22Rv1 (cell line): ENCODE measurements around the gene PTPRR.

ENCODE experiments used
- ZFX ChIP-seq: fragments of 450-650 bp; IDR thresholded peaks from 2 replicates; pipeline ENCODE4 v1.6.1; 2017; ENCODE audit warnings: antibody characterized with exemption, borderline replicate concordance
- TF ChIP-seq, protein P1 (sequence below): fragments of 450-650 bp; IDR thresholded peaks from 2 replicates; pipeline ENCODE4 v1.5.1; 2017; ENCODE audit warnings: mild to moderate bottlenecking

DNA sequence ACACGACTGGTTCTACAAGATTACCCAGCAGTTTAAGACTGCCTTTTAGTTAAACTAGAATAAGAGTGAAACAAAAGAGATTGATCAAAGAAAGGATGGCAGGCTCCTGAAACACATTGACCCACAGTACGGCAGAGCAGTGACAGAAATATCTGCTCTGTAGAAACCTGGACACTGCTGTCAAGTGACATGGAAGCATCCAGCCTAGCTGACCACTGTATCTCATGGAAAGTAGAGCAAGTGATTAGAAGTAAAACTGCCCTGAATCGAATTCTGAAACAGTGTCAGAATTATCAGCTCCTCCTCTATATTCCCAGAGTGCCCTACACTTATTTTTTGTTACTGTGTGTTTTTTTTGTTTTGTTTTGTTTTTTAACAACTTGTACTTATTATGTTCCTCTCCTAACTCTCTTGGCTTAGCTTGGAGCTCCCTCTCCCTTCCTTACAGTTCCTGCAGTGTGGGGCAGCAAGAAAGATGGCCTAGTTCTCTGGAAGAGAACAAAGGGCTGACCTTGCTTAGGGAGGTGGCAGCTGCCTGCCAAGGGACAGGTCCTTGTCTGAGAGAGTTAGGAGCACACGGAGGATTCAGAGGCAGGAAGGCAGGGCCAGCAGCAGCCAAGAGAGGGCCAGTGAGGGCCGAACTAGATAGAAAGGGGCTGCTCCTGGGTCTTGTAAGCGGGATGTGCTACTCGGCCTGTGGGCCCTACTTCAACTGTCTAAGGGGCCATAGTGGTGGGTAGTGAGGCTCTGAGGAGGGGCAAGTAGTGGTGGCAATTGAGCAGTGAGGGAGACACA, 97.2 kb downstream of the PTPRR start:
- TF ChIP-seq, protein P1, sequence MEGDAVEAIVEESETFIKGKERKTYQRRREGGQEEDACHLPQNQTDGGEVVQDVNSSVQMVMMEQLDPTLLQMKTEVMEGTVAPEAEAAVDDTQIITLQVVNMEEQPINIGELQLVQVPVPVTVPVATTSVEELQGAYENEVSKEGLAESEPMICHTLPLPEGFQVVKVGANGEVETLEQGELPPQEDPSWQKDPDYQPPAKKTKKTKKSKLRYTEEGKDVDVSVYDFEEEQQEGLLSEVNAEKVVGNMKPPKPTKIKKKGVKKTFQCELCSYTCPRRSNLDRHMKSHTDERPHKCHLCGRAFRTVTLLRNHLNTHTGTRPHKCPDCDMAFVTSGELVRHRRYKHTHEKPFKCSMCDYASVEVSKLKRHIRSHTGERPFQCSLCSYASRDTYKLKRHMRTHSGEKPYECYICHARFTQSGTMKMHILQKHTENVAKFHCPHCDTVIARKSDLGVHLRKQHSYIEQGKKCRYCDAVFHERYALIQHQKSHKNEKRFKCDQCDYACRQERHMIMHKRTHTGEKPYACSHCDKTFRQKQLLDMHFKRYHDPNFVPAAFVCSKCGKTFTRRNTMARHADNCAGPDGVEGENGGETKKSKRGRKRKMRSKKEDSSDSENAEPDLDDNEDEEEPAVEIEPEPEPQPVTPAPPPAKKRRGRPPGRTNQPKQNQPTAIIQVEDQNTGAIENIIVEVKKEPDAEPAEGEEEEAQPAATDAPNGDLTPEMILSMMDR, result peak; percentile 32; the same call in 1 of the 2 replicates
- TF ChIP-seq ZFX, result no peak
